GM10266 (cell line): ENCODE data around the gene GALNT17.

Experiments used
- DNase-seq: peaks from one replicate; pipeline ENCODE4 v3.0.0; 2012; ENCODE audit errors: extremely low spot score
- CTCF ChIP-seq: IDR thresholded peaks from 2 replicates; pipeline ENCODE4 v1.5.1; 2012; ENCODE audit warnings: mild to moderate bottlenecking, low read depth; ENCODE audit not compliant: control insufficient read depth, insufficient read depth; ENCODE audit errors: missing control alignments

Gene GALNT17

DNA sequence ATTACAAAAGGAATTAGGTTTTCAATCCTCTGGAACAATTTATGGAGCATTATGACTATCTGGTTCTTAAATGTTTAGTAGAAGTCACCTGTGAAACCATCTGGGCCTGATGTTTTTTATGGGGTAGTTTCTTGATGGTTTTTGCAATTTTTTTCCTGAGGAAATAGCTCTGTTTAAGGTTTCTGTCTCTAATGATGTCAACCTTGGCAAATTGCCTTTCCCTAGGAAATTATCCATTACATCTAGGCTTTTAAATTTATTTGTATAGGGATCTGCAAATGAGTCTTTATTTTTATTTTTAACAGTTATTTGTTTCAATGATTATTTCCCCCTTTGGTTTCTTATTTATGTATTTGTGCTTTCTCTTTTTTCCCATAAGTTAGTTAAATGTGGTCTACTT lies 222.8 kb downstream of the GALNT17 start:
- no peak for TF ChIP-seq CTCF
- no peak for DNase-seq

GRCh38 chr7:71361451-71362032 lies 229.6 kb downstream of the GALNT17 start:
- DNase-seq = no peak
- TF ChIP-seq CTCF = no peak

DNA sequence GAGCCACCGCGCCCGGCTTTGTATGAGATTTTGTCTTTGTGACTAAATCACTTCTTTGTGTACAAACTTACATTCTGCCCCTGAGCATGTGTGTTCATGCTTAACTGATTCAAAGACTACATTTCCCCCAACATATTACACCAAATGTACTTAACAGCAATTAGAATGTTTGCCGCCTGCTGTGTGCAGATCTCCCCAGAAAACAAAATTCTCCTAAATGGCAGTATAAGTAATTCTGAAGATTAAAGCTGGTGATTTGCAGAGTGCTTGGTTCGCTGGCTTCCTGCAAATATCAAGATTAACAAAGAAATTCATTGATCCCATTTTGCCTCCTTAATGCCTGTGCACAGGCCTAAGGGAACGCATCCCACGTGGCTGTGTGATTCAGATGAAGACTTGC lies 230.3 kb downstream of the GALNT17 start:
- TF ChIP-seq CTCF = no peak
- no peak for DNase-seq

- DNase-seq = no peak
Observed at GRCh38 chr7:71363223-71363622, 231.3 kb downstream of the GALNT17 start.

GRCh38 chr7:71363627-71364026 lies 231.7 kb downstream of the GALNT17 start:
- no peak for DNase-seq
- TF ChIP-seq CTCF = no peak

More at GRCh38 chr7:71363223-71363622, 231.3 kb downstream of the GALNT17 start:
- no peak for TF ChIP-seq CTCF

GRCh38 chr7:71364551-71364950 lies 232.6 kb downstream of the GALNT17 start:
- TF ChIP-seq CTCF = no peak

DNA sequence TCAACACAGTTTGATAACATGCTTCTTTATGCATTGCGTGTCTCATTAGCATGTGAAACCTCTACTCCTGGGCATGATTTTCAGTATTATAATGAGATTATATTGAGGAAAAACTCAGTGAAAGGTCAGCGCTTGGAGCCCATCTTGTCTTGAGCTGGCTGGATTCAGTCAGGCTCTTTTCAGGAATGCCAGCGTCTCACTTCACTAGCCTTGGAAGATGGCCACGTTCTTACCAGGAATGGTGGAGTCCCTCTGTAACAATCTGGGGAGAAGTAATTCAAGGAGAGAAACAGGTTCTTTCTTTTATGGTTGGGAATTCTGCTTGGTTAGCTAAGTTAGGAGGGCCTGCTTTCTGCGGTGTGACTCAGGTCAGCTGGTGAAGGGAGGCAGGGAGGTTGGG lies 241.0 kb downstream of the GALNT17 start:
- no peak for DNase-seq

More at GRCh38 chr7:71364551-71364950, 232.6 kb downstream of the GALNT17 start:
- DNase-seq = no peak

More for the DNA sequence above, 241.0 kb downstream of the GALNT17 start:
- TF ChIP-seq CTCF = no peak
